K562 (cell line): Measurements from ENCODE around the gene EXOC4. TPM values are rescaled to one million over a fixed set of nuclear protein-coding genes. Genes with fewer than 3 reads are reported as not detected.
A peak's percentile ranks its signal among the peaks of the same experiment; 100 is the strongest.

ENCODE experiments used
- ATAC-seq: fragments of 200-7000 bp; cut with Tn5 transposase; 3 replicates; pipeline ENCODE4 v1.9.1; 2020; ENCODE audit warnings: moderate library complexity
- BruUV-seq: library from RNA; stranded (reverse); fragments of 400-500 nt; replicated peaks from 2 replicates; lab custom pipeline; 2021; lab: Mats Ljungman, UMichigan
- CTCF ChIA-PET: fragments of 300-600 bp; formaldehyde crosslinking; extraction: SDS; loops from one replicate; lab custom pipeline; 2021; ENCODE audit warnings: low intra/inter-chr PET ratio; lab: Yijun Ruan, JAX
- POLR2A ChIA-PET: fragments of 300-600, 350-650 bp; sonication (Branson Sonifier 250); formaldehyde crosslinking; extraction: SDS; loops from one replicate; lab custom pipeline; 2021; ENCODE audit warnings: antibody characterized with exemption, inconsistent platforms; lab: Yijun Ruan, JAX
- DNase-seq, 4 experiments: peaks; one replicate each; pipeline versions ENCODE4 v3.0.0 to v3.0.0-alpha.2; 2011 to 2018; ENCODE audit warnings: low spot score in 3 of 4, mixed read lengths in 3 of 4; ENCODE audit errors: extremely low read depth in 1 of 4
- FAIRE-seq: peaks from 2 replicates; lab custom pipeline; 2011; peaks lifted over from hg19 to GRCh38; lab: Jason Lieb, UNC
- H2AFZ ChIP-seq: 2 replicates; pipeline ENCODE4 v1.6.0; 2011; ENCODE audit warnings: low read depth, low read length, control low read depth, inconsistent platforms
- H3K27ac ChIP-seq: fragments of 200-600 bp; 3 replicates; pipeline ENCODE4 v1.8.0; 2011; ENCODE audit warnings: low read depth, mild to moderate bottlenecking, control low read depth, inconsistent platforms, low read length, moderate library complexity, mixed read lengths; ENCODE audit errors: extremely low read depth
- H3K27me3 ChIP-seq, 2 experiments: fragments of 300-600 bp in 1 of 2; 2 replicates in 1 of 2; 3 replicates in 1 of 2; pipeline versions ENCODE4 v1.6.0 to v1.8.0; 2011; ENCODE audit warnings: inconsistent platforms in 2 of 2, low read length in 2 of 2, mild to moderate bottlenecking in 1 of 2, mixed read lengths in 1 of 2, moderate library complexity in 1 of 2; ENCODE audit not compliant: control insufficient read depth in 2 of 2, insufficient read depth in 2 of 2
- H3K36me3 ChIP-seq: fragments of 300-600 bp; 3 replicates; pipeline ENCODE4 v1.8.0; 2011; ENCODE audit warnings: mild to moderate bottlenecking, low read length, inconsistent platforms; ENCODE audit not compliant: control insufficient read depth, insufficient read depth
- H3K4me1 ChIP-seq, 2 experiments: fragments of 200-600 bp in 1 of 2; replicated peaks in 1 of 2; 2 replicates in 1 of 2; 3 replicates in 1 of 2; pipeline versions ENCODE4 v1.5.1 to v1.8.0; 2011; ENCODE audit warnings: inconsistent platforms in 2 of 2, low read length in 2 of 2, mild to moderate bottlenecking in 1 of 2, mixed read lengths in 1 of 2, moderate library complexity in 1 of 2; ENCODE audit not compliant: control insufficient read depth in 2 of 2, insufficient read depth in 2 of 2
- H3K4me2 ChIP-seq: 2 replicates; pipeline ENCODE4 v1.6.1; 2011; ENCODE audit warnings: low read length, control low read depth, inconsistent platforms, mixed read lengths; ENCODE audit not compliant: insufficient read depth
- H3K4me3 ChIP-seq: fragments of 200-600 bp; sonication (generic), shearing (Covaris generic); 2 replicates; pipeline ENCODE4 v1.5.1; 2016; ENCODE audit warnings: control low read depth, inconsistent platforms
- H3K79me2 ChIP-seq: fragments of 200-600 bp; 3 replicates; pipeline ENCODE4 v1.8.0; 2011; ENCODE audit warnings: low read length, inconsistent platforms; ENCODE audit not compliant: control insufficient read depth, insufficient read depth
- H3K9ac ChIP-seq, 2 experiments: 2 replicates each; pipeline versions ENCODE4 v1.6.0 to v1.6.1; 2011; ENCODE audit warnings: low read depth in 2 of 2, low read length in 2 of 2, control low read depth in 1 of 2, inconsistent platforms in 1 of 2, mild to moderate bottlenecking in 1 of 2, mixed read lengths in 1 of 2; ENCODE audit not compliant: insufficient read depth in 1 of 2
- H3K9me1 ChIP-seq: one replicate; pipeline ENCODE4 v1.6.0; 2011; ENCODE audit warnings: inconsistent platforms, mild to moderate bottlenecking, low read length, moderate library complexity; ENCODE audit not compliant: control insufficient read depth, insufficient read depth
- H3K9me3 ChIP-seq: replicated peaks from 2 replicates; pipeline ENCODE4 v1.5.1; 2011; ENCODE audit warnings: low read depth, low read length, inconsistent platforms; ENCODE audit not compliant: control insufficient read depth, insufficient read depth
- H4K20me1 ChIP-seq: replicated peaks from 2 replicates; pipeline ENCODE4 v1.6.1; 2011; ENCODE audit warnings: low read length, inconsistent platforms, mixed read lengths; ENCODE audit not compliant: control insufficient read depth, insufficient read depth
- C11orf30 ChIP-seq: fragments of 450-650 bp; IDR thresholded peaks from 2 replicates; pipeline ENCODE4 v1.6.1; 2016; ENCODE audit warnings: low read depth, mild to moderate bottlenecking
- CBFA2T3 ChIP-seq: fragments of 450-650 bp; IDR thresholded peaks from 2 replicates; pipeline ENCODE4 v1.6.1; 2017
- MYC ChIP-seq, 2 experiments: fragments of 250-450 bp in 1 of 2; sonication (Bioruptor Pico) in 1 of 2; IDR thresholded peaks; 2 replicates each; pipeline versions ENCODE4 v1.5.1 to v1.6.1; 2012 to 2021; ENCODE audit warnings: low read depth in 2 of 2, borderline replicate concordance in 1 of 2, improper control_type of control experiment in 1 of 2, low read length in 1 of 2, mild to moderate bottlenecking in 1 of 2, moderate library complexity in 1 of 2
- NR3C1 ChIP-seq: sonication (generic); formaldehyde crosslinking; IDR thresholded peaks from 2 replicates; pipeline ENCODE4 v1.8.1; 2022; ENCODE audit warnings: missing genetic modification reagents
- TAL1 ChIP-seq: fragments of 450-650 bp; IDR thresholded peaks from 2 replicates; pipeline ENCODE4 v1.6.1; 2016; ENCODE audit warnings: mild to moderate bottlenecking
- YBX1 ChIP-seq: fragments of 450-650 bp; IDR thresholded peaks from 2 replicates; pipeline ENCODE4 v1.7.1; 2016; ENCODE audit warnings: mild to moderate bottlenecking
- ZC3H11A ChIP-seq: IDR thresholded peaks from 2 replicates; pipeline ENCODE4 v1.6.1; 2012; ENCODE audit warnings: low read depth, low read length, improper control_type of control experiment
- ZNF311 ChIP-seq: fragments of 250-450 bp; sonication (Bioruptor Pico); IDR thresholded peaks from 2 replicates; pipeline ENCODE4 v1.4.0; 2020; ENCODE audit warnings: mild to moderate bottlenecking, moderate library complexity
- ZNF696 ChIP-seq: fragments of 250-450 bp; sonication (Bioruptor Pico); conservative IDR thresholded peaks from 2 replicates; pipeline ENCODE4 v1.4.0; 2020; ENCODE audit warnings: mild to moderate bottlenecking, moderate library complexity
- WGBS: fragments of 100-300 bp; shearing (Covaris generic); methylation state at CpG from one replicate; pipeline ENCODE4 v1.1.6; 2016; ENCODE audit warnings: low coverage, mixed read lengths; ENCODE audit not compliant: insufficient coverage; ENCODE audit errors: missing lambda C conversion rate; 5-methylcytosine and 5-hydroxymethylcytosine counted together
- in situ Hi-C: fragments of 300-500 bp; cut with MboI; formaldehyde crosslinking; loops from 4 replicates; pipeline ENCODE4 v1.15.0; 2018; ENCODE audit warnings: inconsistent platforms, mixed read lengths
- intact Hi-C: fragments of 100-400 bp; cut with micrococcal nuclease; formaldehyde crosslinking; loops from 2 replicates; pipeline ENCODE4 v1.14.2; 2022
- polyA plus RNA-seq, 8 experiments: library from polyadenylated mRNA; depleted of rRNA in 4 of 8; stranded (reverse) in 5 of 8; unstranded in 3 of 8; fragments of >200 nt; fragmentation: Nextera tagmentation in 2 of 8; fragmentation: Illumina TruSeq in 1 of 8; extraction: Ambion mirVana in 2 of 8; extraction: Trizol in 1 of 8; gene quantifications; 2 replicates each; pipeline versions ENCODE4 v1.2.1 to v1.2.3, GENCODE V29; 2011 to 2014; ENCODE audit warnings: inconsistent platforms in 1 of 8, missing spikeins in 1 of 8
- total RNA-seq, 7 experiments: library from RNA; depleted of rRNA in 6 of 7; stranded (reverse); fragments of >200 nt in 6 of 7; fragmentation: Illumina TruSeq in 2 of 7; extraction: Trizol in 2 of 7; gene quantifications; 2 replicates each; pipeline versions ENCODE4 v1.2.1 to v1.2.3, GENCODE V29; 2011 to 2021; ENCODE audit warnings: low replicate concordance in 1 of 7
- TF ChIP-seq, protein P1 (sequence below): IDR thresholded peaks from 2 replicates; pipeline ENCODE4 v1.6.1; 2014; ENCODE audit warnings: antibody characterized with exemption
- TF ChIP-seq, protein P2 (sequence below): sonication (generic); formaldehyde crosslinking; IDR thresholded peaks from 2 replicates; pipeline ENCODE4 v1.8.0; 2022; ENCODE audit warnings: mild to moderate bottlenecking, missing genetic modification reagents

Gene EXOC4
- total and polyA plus RNA-seq, 9 of the 15 experiments (the other 6 are each of a cell fraction or from before 2014, with no cell fraction given) = 18.5 to 73.1 (median 46.6) TPM

DNA sequence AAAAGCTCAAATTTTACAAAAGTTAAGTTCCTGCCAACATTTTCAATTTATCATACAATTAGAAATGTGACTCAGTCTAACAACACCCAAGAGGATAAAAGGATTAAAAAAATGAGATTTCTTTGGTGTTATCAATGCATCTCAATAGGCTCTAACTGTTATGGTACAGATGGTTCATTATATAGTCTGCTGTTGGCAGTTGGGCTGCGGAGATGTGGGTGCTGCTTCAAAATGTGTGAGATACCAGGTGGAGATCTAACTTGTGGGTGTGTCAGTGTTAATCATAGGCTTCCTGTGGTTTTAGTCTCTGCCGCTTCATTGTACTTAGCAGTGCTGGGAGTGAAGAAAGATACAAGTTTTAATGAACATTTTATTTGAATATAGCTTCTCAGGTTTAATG, 231.2 kb downstream of the EXOC4 start:
- no peak for FAIRE-seq
- Histone ChIP-seq H3K36me3 (peaks cover 9% of the 10 kb centered on the region), H3K27me3 (no peaks in the 10 kb centered on the region), H3K27ac (no peak overlapping the region), H3K4me3 (no peak overlapping the region), H3K79me2 (no peaks in the 10 kb centered on the region), H3K9me3 (no peaks in the 10 kb centered on the region), H3K4me2 (no peak overlapping the region), H3K9me1 (no peaks in the 10 kb centered on the region), H3K4me1 (no peaks in the 10 kb centered on the region), H4K20me1 (no peaks in the 10 kb centered on the region), H2AFZ (no peak overlapping the region), H3K9ac (no peak overlapping the region)
- intact Hi-C loops = no loop called here
- BruUV-seq = no TSS peak
- WGBS = 59% methylated on average over 2 of the region's 2 CpGs
- TF ChIP-seq CBFA2T3 = peak; percentile 14; the same call in 1 of the 2 replicates
- TF ChIP-seq, protein P1, sequence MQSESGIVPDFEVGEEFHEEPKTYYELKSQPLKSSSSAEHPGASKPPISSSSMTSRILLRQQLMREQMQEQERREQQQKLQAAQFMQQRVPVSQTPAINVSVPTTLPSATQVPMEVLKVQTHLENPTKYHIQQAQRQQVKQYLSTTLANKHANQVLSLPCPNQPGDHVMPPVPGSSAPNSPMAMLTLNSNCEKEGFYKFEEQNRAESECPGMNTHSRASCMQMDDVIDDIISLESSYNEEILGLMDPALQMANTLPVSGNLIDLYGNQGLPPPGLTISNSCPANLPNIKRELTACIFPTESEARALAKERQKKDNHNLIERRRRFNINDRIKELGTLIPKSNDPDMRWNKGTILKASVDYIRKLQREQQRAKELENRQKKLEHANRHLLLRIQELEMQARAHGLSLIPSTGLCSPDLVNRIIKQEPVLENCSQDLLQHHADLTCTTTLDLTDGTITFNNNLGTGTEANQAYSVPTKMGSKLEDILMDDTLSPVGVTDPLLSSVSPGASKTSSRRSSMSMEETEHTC = no peak
- no peak; the same call in 2 of the 3 replicates for ATAC-seq
- ChIA-PET CTCF (no interaction called here), POLR2A (interaction anchor here (0.6 kb wide), 1 partner anchor 21 kb away, joined by 3 read pairs; no protein-coding TSS in a partner anchor)
- in situ Hi-C loops = no loop called here
- DNase-seq = no peak

DNA sequence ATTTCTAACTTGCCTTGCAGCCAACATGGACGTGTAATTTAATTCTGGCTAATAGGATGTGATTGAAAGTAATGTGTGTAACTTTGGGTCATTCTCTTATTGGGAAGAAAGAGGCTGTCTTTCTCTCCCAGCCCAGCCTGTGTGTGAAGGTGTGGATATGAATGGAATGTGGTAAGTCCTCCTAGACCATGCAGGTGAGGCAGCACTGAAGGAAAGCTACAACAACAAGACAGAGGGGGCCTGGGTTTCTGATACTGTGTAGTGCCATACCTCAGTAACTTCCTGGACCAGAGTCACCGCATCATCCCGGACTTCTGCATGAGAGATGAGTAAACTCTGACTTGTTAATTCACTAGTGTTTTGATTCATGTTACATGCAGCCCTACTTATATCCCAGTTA, 237.0 kb downstream of the EXOC4 start:
- Histone ChIP-seq H3K4me2 (no peak overlapping the region), H4K20me1 (no peaks in the 10 kb centered on the region), H3K4me1 (peaks cover 0 to 12% of the 10 kb centered on the region in 2 experiments; a peak in 2 of 5 replicates), H3K9me3 (no peaks in the 10 kb centered on the region), H3K27ac (no peak overlapping the region), H3K4me3 (no peak overlapping the region), H3K36me3 (no peaks in the 10 kb centered on the region; the same call in 2 of the 3 replicates), H3K9ac (no peak overlapping the region), H3K79me2 (no peaks in the 10 kb centered on the region), H3K27me3 (no peaks in the 10 kb centered on the region), H3K9me1 (no peaks in the 10 kb centered on the region), H2AFZ (no peak overlapping the region)
- no peak for ATAC-seq
- no peak for DNase-seq
- no peak for FAIRE-seq
- intact Hi-C loops (no loop called here), in situ Hi-C loops (no loop called here)
- ChIA-PET POLR2A (interaction anchor here (1.3 kb wide), 1 partner anchor 12 kb away, joined by 6 read pairs; no protein-coding TSS in a partner anchor), CTCF (no interaction called here)
- 69% methylated on average over 3 of the region's 3 CpGs for WGBS
- no TSS peak for BruUV-seq
- TF ChIP-seq ZNF696 (CRISPR knock-in tag) = no peak
- no peak for TF ChIP-seq ZC3H11A
- no peak for TF ChIP-seq C11orf30
- TF ChIP-seq ZNF311 (CRISPR knock-in tag) = no peak
- TF ChIP-seq TAL1 = no peak
- TF ChIP-seq MYC (IDR thresholded peaks at IDR 0.05; ENCODE audit: low read depth, low read length) = no peak
- TF ChIP-seq MYC (CRISPR knock-in tag; IDR thresholded peaks at IDR 0.05; ENCODE audit: borderline replicate concordance, low read depth) = no peak
- TF ChIP-seq, protein P2, sequence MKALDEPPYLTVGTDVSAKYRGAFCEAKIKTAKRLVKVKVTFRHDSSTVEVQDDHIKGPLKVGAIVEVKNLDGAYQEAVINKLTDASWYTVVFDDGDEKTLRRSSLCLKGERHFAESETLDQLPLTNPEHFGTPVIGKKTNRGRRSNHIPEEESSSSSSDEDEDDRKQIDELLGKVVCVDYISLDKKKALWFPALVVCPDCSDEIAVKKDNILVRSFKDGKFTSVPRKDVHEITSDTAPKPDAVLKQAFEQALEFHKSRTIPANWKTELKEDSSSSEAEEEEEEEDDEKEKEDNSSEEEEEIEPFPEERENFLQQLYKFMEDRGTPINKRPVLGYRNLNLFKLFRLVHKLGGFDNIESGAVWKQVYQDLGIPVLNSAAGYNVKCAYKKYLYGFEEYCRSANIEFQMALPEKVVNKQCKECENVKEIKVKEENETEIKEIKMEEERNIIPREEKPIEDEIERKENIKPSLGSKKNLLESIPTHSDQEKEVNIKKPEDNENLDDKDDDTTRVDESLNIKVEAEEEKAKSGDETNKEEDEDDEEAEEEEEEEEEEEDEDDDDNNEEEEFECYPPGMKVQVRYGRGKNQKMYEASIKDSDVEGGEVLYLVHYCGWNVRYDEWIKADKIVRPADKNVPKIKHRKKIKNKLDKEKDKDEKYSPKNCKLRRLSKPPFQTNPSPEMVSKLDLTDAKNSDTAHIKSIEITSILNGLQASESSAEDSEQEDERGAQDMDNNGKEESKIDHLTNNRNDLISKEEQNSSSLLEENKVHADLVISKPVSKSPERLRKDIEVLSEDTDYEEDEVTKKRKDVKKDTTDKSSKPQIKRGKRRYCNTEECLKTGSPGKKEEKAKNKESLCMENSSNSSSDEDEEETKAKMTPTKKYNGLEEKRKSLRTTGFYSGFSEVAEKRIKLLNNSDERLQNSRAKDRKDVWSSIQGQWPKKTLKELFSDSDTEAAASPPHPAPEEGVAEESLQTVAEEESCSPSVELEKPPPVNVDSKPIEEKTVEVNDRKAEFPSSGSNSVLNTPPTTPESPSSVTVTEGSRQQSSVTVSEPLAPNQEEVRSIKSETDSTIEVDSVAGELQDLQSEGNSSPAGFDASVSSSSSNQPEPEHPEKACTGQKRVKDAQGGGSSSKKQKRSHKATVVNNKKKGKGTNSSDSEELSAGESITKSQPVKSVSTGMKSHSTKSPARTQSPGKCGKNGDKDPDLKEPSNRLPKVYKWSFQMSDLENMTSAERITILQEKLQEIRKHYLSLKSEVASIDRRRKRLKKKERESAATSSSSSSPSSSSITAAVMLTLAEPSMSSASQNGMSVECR = no peak
- TF ChIP-seq NR3C1 (CRISPR knock-in tag) = no peak
- TF ChIP-seq YBX1 = no peak
